GM21723 (cell line): ENCODE results near the gene SHISA6.

ENCODE experiments used
- ATAC-seq: cut with Tn5 transposase; IDR thresholded peaks from one replicate; pipeline ENCODE4 v1.9.1; 2021; ENCODE audit warnings: mild to moderate bottlenecking, moderate library complexity; ENCODE audit not compliant: unreplicated experiment

SHISA6 gene

DNA sequence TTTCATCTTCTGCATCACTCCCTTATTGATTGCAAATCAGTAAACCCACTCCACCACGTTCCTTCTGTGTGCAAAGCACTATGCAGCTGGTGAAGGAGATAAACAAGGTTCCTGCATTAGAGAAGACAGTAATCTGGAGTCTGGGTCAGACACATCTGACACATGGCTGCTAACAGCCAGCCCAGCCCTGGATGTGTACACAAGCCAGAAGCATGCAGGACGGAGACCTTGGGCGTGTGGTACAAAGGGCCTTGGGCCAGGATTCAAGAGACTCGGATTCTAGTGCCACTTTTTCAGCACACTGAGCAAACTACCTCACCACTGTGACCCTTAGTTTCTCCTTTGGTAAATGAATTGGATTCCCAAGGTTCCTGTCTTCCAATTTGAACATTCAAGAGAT, 270.7 kb downstream of the SHISA6 start:
- ATAC-seq, result no peak

DNA sequence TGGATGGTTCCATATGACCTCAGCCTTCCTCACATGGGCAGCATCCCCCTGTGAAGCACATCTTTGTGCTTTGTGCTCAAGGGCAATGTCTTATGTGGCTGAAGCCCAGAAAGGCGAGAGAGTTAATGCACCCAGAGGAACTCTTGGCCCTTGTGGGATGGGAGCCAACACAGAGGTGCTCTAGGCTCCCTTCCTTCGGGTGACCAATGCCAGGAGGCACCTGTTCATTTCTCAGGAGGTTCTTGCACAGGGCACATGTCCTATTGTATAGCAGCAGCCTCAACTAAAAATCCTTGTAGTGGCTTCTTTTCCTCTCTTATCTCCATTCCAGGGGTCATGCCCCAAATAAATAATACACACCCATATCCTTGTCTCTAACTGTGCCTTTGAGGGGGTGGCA, 273.6 kb downstream of the SHISA6 start:
- ATAC-seq, result no peak

DNA sequence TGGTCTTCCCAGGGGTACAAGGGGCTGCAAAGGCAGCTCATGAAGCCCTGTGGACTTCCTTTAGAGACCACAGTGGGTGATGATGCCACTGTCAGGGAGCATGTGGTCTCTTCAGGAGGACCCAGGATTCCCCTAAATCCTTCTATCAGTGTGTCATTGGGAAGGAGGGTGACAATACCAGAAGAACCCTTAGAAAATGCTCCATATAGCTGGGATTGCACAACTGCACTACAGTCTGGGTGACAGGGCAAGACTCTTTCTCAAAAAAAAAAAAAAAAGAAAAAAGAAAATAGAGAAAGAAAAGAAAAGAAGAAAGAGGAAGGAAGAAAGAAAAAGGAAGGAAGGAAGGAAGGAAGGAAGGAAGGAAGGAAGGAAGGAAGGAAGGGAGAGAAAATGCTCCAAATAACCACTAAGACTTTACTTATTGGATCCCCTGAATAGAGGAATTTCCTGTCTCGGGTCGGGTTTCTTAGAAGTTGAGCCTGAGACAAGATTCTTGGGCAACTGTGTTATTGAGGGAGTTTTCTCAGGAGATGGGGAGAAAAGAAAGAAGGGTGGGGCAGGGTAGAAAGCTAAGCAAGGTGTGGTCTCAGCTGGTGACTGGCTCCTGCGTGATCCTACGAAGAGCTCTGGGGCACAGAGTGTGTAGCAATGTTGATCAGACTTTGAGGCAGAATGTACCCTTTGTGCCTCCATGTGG, 274.1 kb downstream of the SHISA6 start:
- ATAC-seq, result no peak

DNA sequence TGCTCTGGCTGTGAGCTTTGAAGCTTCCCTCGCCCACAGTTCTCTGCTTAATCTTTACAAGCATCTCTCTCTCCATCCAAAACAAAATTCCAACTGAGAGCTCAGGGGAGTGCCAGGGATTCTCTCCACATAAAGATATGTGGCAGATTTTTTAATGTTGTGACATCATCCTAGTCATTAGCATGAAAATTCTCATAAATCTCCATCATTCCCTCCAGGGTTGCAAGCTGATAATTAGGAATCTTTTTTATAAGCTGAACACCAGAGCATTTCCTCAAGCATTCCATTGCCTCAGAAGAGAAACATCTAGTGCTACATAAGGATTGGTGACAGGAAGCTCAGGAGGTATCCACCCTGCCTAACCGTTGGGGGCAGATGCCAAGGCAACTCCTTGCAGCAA, 274.9 kb downstream of the SHISA6 start:
- no peak for ATAC-seq

DNA sequence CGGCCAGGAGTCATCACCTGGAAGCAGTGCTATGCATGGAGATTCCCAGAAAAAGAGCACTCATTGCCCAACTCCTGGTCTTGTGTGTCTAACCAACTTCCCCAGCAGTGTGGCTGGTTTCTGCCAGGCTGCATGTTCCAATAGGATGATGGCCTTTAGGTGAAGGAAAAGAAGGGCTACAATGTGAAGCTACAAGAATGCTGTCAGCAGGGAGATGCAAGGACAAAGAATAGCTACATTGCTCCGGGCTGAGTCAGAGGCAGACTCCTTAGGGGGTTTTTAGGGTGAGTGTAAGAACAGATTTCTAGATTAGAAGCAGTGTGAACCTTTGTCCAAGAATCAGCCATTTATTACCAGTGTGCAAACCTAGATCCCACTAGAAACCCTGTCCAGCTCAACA, 294.2 kb downstream of the SHISA6 start:
- no peak for ATAC-seq

DNA sequence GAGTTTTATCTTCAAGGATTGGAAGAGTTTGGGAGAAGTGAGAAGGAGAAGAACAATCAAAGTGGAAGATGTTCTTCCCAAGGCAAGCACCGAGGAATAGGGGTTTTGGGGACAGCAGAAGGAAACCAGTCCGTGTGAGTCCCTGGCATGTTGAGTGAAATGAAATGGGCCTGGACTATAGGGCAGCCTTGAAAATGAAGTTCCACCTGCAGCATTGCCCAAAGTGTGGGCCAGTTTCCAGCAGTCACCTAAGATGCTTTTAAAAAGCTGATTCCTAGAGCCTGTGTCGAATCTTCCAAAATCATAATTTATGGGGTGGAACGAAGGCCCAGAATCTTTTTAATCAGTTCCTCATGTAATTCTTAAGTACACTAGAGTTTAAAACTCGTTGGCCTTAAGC, 297.4 kb downstream of the SHISA6 start:
- ATAC-seq, result no peak

DNA sequence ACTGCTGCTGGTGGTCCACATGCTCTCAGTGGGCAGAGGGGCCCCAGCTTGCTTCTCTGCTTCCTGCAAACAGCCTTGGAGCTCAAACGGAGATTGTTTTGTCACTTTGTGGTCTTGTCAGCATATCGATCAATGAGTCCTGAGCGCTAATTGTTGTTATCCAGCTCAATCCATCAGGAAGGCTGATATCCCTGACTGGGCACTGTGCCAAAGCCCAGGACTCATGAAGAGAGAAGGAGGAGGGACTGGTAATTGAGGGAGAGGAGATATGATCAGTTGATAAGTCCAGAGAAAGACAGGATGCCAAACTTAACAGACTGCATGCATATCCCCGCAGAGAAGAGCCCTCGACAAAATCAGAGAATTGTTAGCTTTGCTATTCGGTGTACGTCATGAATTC, 298.6 kb downstream of the SHISA6 start:
- no peak for ATAC-seq

DNA sequence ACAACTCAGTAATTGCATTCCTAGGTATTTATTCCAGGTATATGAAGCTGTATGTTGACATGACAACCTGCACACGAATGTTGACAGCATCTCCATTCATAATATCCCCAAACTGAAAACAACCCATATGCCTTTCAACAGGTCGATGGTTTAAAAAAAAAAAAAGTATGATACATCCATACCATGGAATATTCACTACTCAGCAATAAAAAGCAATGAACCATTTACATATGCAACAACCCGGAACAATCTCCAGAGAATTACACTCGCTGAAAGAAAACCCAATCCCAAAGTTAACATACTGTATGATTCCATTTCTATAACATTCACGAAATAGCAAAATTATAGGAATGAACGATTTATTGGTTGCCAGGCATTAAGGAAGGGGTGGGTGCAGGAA, 304.0 kb downstream of the SHISA6 start:
- no peak for ATAC-seq

DNA sequence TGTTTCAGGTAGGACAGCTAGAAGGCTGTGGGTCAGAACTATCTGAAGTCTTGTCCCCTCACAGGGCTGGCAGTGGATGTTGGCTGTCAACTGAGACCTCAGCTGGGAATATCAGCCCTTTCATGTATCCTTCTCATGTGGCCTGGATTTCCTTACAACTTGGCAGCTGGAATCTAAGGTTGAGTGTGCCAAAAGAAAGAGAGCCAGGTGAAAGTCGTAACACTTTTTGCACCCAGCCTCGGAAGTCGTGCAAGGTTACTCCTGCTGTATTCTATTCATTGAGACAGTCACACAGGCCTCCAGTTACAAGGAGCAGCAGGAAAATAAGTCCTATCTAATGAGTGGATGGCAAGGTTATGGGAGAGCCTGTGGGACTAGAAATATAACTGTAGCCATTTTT, 304.7 kb downstream of the SHISA6 start:
- no peak for ATAC-seq

DNA sequence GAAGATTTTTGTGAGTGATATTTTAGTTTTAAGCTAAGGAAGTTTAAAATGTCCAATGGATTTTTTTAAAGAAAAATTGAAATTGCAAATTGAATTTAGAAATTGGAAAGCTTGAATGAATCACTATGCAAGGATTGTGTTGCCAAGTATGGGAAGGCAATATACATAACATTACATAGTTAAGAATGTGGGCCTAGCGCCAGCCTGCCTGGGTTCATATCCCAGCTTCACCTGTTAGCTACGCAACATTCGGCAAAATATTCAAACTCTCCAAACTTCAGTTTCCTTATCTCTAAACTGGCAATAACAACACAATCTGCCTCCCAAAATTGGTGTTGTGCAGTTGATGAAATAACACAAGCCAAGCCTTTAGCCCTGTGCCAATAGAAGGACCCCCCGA, 306.8 kb downstream of the SHISA6 start:
- ATAC-seq, result no peak

DNA sequence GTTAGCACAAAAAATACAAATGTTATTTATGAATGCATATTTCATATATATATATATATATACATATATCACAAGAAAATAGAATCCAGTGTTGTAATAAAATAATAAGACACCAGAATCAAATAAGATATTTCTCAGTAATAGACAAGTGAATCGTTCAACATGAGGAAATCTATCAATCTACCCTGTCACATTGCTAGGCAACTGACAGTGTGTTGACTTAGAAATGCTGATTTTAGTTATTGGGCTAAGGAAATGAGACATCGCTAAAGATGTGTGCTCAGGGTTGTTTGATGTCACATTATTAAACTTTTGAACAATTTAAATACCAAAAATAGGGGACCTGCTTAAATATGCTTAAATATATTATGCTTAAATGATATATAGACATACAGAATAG, 307.4 kb downstream of the SHISA6 start:
- ATAC-seq, result no peak

DNA sequence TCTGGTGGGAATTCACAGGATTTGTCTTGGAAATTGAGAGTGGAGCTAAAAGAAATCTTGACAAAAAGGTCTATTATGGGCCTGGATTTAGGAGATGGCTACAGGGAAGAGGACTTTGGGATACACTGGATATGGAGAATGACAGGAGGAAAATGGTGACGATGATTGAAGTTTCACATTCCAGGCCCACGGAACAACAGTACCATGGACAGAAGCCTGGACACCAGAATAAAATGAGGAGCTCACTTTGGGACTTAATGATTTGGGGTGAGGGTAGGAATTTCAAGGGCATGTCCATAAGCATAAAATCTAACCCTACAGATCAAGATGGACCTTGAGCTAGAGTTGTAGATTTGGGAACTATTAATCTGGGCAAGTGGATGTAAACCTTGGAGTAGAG, 309.4 kb downstream of the SHISA6 start:
- ATAC-seq, result no peak

DNA sequence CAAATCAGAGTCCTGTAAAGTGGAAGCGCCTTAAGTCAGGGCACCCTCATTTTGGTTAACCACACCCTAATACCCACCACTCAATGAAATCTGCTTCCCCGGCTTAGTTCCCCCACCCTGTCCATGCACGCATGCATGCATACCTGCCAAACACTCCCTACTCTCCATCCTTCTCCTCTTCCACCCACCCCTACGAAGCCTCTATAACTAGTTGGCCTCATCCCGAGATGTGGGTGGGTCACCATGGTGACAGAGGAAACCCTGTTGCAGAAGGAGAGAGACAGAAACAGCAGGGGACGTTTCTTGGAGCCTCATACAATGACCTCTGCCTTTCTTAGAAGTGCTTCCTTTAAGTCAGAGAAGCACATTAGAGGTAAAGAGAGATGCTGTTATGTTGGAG, 310.4 kb downstream of the SHISA6 start:
- ATAC-seq, result no peak

DNA sequence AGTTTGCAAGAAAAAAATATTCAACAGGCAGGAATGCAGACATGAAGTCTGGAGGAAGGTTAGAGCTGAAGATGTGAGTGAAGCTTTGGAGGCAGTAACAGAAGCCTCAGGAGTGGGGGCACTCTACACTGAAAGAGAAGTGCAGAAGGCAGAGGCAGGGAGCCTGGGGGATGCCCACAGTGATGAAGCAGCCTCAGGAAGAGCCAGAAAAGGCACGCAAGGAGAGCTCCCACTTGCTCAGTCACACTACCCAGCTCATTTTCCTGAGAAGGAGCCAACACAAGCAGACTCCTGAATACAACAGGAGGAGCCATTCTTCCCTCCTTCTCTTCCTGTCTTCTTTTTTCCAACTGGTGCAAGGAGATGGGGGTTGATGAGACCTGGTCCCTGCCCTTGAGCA, 312.1 kb downstream of the SHISA6 start:
- no peak for ATAC-seq

DNA sequence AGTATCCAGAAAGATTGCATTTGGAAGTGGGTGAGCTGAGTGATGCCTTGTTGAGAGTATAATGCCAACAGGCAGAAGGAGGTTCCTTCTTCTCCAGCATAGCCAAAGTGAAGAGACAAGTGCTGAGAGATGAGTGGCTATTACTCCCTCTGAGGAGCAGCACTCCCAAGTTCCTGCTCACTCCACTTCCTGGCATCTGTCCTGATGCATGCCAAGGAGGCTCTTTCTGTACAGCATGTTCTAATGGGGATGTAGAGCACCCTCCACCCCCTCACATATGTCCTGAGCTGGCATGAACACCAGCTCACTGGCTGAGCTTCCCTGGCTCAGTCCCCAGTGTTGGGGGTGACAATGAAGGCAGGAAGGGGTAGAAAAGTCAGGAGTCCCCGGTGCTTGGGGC, 313.0 kb downstream of the SHISA6 start:
- no peak for ATAC-seq

DNA sequence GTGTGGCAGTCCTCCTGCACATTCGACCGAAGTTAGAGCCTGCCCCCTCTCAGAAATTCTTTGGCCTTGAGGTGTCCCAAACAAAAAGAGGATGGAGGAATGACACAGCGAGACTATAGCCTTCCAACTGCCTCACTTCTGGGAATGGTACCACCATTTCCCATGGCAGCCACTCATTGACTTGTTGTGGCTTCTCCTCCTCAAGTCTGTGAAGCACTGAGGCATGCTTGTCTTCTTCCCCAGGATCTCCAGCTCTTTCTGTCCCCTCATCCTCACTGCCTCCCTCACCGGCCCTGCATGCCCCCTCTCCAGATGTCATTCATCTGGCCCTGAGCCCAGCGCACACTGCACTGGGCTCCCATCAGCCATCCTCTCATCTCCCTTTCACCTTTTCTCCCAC, 313.5 kb downstream of the SHISA6 start:
- no peak for ATAC-seq

DNA sequence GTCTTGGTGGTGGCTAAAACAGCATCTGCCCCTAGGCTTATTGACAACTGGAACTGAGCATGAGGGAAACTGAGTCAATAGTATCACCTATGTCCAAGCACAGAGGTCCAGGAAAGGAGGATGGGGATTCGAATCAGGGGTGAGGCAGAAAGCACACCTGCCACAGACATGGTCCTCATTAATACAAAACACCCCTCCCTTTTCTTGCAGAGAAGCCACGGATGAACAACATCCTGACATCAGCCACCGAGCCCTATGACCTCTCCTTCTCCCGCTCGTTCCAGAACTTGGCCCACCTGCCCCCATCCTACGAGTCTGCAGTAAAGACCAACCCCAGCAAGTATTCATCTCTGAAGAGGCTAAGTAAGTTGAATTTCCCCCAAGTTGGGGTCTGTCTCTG, 314.5 kb downstream of the SHISA6 start:
- ATAC-seq, result no peak

DNA sequence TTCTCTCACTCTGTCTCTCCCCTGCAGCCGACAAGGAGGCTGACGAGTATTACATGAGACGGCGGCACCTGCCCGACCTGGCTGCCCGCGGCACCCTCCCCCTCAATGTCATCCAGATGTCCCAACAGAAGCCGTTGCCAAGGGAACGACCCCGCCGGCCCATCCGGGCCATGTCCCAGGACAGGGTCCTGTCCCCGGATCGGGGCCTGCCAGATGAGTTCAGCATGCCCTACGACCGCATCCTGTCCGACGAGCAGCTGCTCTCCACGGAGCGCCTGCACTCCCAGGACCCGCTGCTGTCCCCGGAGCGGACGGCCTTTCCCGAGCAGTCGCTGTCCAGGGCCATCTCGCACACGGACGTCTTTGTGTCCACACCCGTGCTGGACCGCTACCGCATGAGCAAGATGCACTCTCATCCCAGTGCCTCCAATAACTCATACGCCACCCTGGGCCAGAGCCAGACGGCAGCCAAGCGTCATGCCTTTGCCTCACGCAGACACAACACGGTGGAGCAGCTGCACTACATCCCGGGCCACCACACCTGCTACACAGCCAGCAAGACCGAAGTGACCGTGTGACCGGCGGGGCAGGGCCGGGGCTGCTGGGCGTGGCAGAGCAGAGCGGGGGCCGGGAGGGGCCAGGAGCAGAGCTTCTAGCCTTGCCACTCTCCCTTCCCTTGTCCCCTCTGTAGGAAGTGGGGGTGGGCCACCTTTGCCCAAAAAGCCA, 316.9 kb downstream of the SHISA6 start:
- no peak for ATAC-seq

DNA sequence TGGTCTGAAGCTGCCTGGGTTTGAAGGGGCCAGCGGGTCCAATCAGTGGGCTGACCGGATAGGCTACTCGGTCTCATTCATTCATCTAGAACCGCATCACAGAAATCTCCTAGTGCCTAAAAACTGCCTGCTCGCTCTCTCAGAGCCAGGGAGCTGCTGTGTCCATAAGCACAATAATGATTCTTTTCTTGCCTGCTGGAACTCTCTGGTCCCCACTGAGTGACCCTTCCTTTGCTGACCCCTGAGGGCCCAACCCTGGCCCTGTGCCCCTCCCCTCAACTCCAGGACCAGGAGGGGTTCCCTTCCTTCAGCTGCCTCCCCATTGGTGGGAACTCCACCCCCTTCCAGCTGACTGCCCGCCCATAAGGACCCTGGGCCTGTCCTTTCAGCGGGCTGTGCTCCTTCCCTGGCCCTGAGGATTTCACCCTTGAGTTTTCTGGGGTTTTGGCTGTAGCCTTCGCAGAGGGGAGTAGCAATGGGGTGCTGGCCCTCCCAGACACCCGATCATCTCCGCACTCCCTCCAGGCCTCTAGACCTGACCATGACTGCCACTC, 317.7 kb downstream of the SHISA6 start:
- ATAC-seq, result no peak

DNA sequence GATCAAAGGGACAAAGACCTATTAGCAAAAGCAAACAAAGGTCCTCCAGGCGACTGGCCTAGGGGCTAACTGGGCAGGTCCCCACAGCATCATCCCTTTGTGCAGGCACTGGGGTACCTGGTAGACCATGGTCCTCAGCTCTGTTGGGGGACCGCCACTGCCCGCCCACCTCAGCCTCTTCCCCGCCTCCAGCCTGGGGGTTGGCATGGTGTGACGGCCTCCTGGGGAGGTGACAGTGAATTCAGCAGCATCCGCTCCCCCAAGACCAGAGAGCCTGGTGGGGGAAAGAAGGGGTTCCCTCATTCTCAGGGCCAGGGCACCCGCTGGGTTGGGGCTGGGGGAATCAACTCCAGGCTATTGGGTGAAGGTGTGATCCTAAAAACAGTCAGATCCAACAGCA, 318.6 kb downstream of the SHISA6 start:
- ATAC-seq, result no peak

DNA sequence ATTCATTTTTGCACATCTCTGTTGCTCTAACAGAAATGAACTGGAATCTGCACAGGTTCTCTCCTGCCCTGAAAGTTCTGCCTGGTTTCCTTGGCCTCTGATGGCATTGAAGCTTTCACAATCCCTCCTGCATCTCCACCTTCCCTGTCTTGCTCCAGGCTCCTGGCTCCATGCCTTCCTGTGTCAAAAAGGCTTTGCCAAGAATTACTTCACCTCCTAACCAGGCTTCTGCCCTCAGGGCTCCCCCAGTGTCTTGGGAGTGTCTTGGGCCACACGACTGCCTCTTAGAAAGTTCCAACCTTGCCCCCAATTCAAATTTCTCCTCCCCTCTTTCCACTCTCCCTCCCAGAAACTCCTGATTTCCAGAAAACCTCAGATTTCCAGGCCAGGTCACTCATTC, 320.3 kb downstream of the SHISA6 start:
- no peak for ATAC-seq

DNA sequence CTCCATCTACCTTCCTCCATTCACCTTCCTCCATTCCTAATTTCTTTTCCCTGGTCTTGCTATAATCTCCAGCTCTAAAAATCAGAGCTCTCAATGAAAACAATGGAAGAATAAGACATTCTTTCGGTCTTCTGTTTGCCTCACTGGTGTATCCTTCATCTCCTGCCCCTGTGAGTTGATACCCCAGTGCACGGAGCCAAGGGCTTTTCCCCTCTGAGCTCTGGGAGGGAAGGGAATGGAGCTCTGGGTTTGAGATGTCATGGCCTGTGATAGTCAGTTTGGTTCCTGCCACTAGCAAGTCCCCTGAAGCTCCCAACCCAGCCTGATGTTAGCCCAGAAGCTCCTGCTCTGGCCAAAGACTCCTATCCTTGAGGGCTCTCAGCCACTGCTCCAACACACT, 320.7 kb downstream of the SHISA6 start:
- ATAC-seq, result no peak
